Superior temporal gyrus (tissue), 1 donor: Measurements from ENCODE around the gene EBF4.
"Not testable (repeated sequence)": the region's sequence is repeated elsewhere in the genome, so short reads cannot be mapped to it uniquely, and the experiment has no call there.

Source experiments
- DNase-seq: peaks from one replicate; pipeline ENCODE4 v3.0.0-alpha.2; 2016; ENCODE audit errors: extremely low spot score

Gene EBF4

GRCh38 chr20:2757969-2758368 lies 65.4 kb downstream of the EBF4 start:
- DNase-seq = no peak

- DNase-seq = no peak
These were observed 66.6 kb downstream of the EBF4 start for GRCh38 chr20:2759143-2759542.

GRCh38 chr20:2759603-2760296 lies 67.2 kb downstream of the EBF4 start:
- no peak for DNase-seq

- DNase-seq = no peak
These were observed 67.8 kb downstream of the EBF4 start for GRCh38 chr20:2760297-2760951.

GRCh38 chr20:2760952-2761305 lies 68.3 kb downstream of the EBF4 start:
- DNase-seq = no peak

GRCh38 chr20:2761885-2762284 lies 69.3 kb downstream of the EBF4 start:
- no peak for DNase-seq

- DNase-seq = no peak
These were observed 70.1 kb downstream of the EBF4 start for GRCh38 chr20:2762578-2763131.

- DNase-seq = no peak
These were observed 70.6 kb downstream of the EBF4 start for GRCh38 chr20:2763186-2763585.

GRCh38 chr20:2767768-2768631 lies 75.4 kb downstream of the EBF4 start:
- no peak for DNase-seq

GRCh38 chr20:2768632-2769015 lies 76.0 kb downstream of the EBF4 start:
- no peak for DNase-seq

GRCh38 chr20:2770091-2770490 lies 77.5 kb downstream of the EBF4 start:
- DNase-seq = not testable (repeated sequence)

- DNase-seq = no peak
These were observed 79.1 kb downstream of the EBF4 start for GRCh38 chr20:2771631-2772080.

- no peak for DNase-seq
These were observed 81.2 kb downstream of the EBF4 start for GRCh38 chr20:2773812-2774211.

- no peak for DNase-seq
These were observed 82.6 kb downstream of the EBF4 start for GRCh38 chr20:2775139-2775538.

- no peak for DNase-seq
These were observed 86.2 kb downstream of the EBF4 start for GRCh38 chr20:2778602-2779321.

GRCh38 chr20:2780948-2781347 lies 88.4 kb downstream of the EBF4 start:
- DNase-seq = no peak

- no peak for DNase-seq
These were observed 91.5 kb downstream of the EBF4 start for GRCh38 chr20:2783908-2784566.

- DNase-seq = no peak
These were observed 100.9 kb downstream of the EBF4 start for GRCh38 chr20:2793471-2793870.

GRCh38 chr20:2794202-2794748 lies 101.7 kb downstream of the EBF4 start:
- DNase-seq = no peak

GRCh38 chr20:2794866-2795447 lies 102.4 kb downstream of the EBF4 start:
- no peak for DNase-seq
